ENCODE data around the gene LGR5.

DNA sequence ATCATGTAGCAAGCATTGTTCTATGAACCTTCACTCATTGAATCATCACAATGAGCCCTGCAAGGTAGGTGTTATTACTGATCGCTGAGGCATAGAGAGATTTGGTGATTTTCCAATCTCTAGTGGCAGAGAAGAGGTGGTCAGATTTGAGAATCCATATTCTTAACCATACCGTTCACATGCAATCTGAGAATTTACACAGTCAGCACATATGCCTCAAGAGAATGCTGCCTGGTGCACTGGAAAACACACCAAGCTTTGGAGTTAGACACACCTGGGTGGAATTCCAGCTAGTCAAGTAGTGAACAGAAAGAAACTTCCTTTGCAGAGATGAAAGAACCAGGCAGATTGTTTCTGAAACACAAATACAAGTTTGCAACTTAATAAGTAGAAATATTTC is 94.1 kb downstream of the LGR5 start:
- TF ChIP-seq, protein P1, sequence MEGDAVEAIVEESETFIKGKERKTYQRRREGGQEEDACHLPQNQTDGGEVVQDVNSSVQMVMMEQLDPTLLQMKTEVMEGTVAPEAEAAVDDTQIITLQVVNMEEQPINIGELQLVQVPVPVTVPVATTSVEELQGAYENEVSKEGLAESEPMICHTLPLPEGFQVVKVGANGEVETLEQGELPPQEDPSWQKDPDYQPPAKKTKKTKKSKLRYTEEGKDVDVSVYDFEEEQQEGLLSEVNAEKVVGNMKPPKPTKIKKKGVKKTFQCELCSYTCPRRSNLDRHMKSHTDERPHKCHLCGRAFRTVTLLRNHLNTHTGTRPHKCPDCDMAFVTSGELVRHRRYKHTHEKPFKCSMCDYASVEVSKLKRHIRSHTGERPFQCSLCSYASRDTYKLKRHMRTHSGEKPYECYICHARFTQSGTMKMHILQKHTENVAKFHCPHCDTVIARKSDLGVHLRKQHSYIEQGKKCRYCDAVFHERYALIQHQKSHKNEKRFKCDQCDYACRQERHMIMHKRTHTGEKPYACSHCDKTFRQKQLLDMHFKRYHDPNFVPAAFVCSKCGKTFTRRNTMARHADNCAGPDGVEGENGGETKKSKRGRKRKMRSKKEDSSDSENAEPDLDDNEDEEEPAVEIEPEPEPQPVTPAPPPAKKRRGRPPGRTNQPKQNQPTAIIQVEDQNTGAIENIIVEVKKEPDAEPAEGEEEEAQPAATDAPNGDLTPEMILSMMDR (conservative IDR thresholded peaks at IDR 0.05 in 1 of 2, IDR thresholded peaks at IDR 0.05 in 1 of 2; ENCODE audit: low read depth in 1 of 2, low read length in 2 of 2), result no peak
- TF ChIP-seq EZH2 (IDR thresholded peaks at IDR 0.05; ENCODE audit: low read length, missing control alignments), result no peak
